H7 (cell line): Measurements from ENCODE around the gene PPP1R3C. TPM values are rescaled to one million over a fixed set of nuclear protein-coding genes. Genes with fewer than 3 reads are reported as not detected.

Experiments
- DNase-seq: peaks from one replicate; pipeline ENCODE4 v3.0.0; 2012
- H3K27me3 ChIP-seq: 2 replicates; pipeline ENCODE4 v1.6.0; 2011; ENCODE audit warnings: mild to moderate bottlenecking, low read length; ENCODE audit not compliant: control insufficient read depth, insufficient read depth
- H3K36me3 ChIP-seq: replicated peaks from 2 replicates; pipeline ENCODE4 v1.5.1; 2011; ENCODE audit warnings: low read length; ENCODE audit not compliant: control insufficient read depth, insufficient read depth
- H3K4me3 ChIP-seq: 2 replicates; pipeline ENCODE4 v1.5.1; 2011; ENCODE audit warnings: low read depth, mild to moderate bottlenecking, control low read depth, low read length, moderate library complexity; ENCODE audit not compliant: insufficient read depth
- total RNA-seq: library from RNA; depleted of rRNA; stranded (reverse); fragments of >200 nt; shearing (Covaris generic); gene quantifications from 2 replicates; pipeline ENCODE4 v1.2.3, GENCODE V29; 2014

The PPP1R3C gene
- total RNA-seq, 1 experiment from 2014 or later = 0.31 TPM

GRCh38 chr10:91617072-91617609 is 15.7 kb downstream of the PPP1R3C start:
- H3K27me3 ChIP-seq = no peaks in the 10 kb centered on the region
- no peak overlapping the region for H3K4me3 ChIP-seq
- H3K36me3 ChIP-seq = no peaks in the 10 kb centered on the region
- DNase-seq = no peak

GRCh38 chr10:91616137-91616536 is 16.7 kb downstream of the PPP1R3C start:
- DNase-seq = no peak

GRCh38 chr10:91614225-91614624 is 18.6 kb downstream of the PPP1R3C start:
- no peaks in the 10 kb centered on the region for H3K36me3 ChIP-seq
- no peak for DNase-seq
- H3K4me3 ChIP-seq = no peak overlapping the region
- no peaks in the 10 kb centered on the region for H3K27me3 ChIP-seq

More at GRCh38 chr10:91616137-91616536, 16.7 kb downstream of the PPP1R3C start:
- no peaks in the 10 kb centered on the region for H3K36me3 ChIP-seq
- no peaks in the 10 kb centered on the region for H3K27me3 ChIP-seq
- H3K4me3 ChIP-seq = no peak overlapping the region

- H3K4me3 ChIP-seq = no peak overlapping the region
- no peak for DNase-seq
- no peaks in the 10 kb centered on the region for H3K27me3 ChIP-seq
- no peaks in the 10 kb centered on the region for H3K36me3 ChIP-seq
Measured at GRCh38 chr10:91613411-91614187, 19.3 kb downstream of the PPP1R3C start.

GRCh38 chr10:91610919-91611318 is 22.0 kb downstream of the PPP1R3C start:
- Histone ChIP-seq H3K36me3 (no peaks in the 10 kb centered on the region), H3K4me3 (no peak overlapping the region), H3K27me3 (no peaks in the 10 kb centered on the region)
- DNase-seq = no peak

GRCh38 chr10:91610444-91610843 is 22.4 kb downstream of the PPP1R3C start:
- Histone ChIP-seq H3K36me3 (no peaks in the 10 kb centered on the region), H3K4me3 (no peak overlapping the region), H3K27me3 (no peaks in the 10 kb centered on the region)
- DNase-seq = no peak

- no peak for DNase-seq
- H3K27me3 ChIP-seq = no peaks in the 10 kb centered on the region
- no peaks in the 10 kb centered on the region for H3K36me3 ChIP-seq
- no peak overlapping the region for H3K4me3 ChIP-seq
Measured at GRCh38 chr10:91607646-91608403, 25.0 kb downstream of the PPP1R3C start.

GRCh38 chr10:91605968-91606367 is 26.9 kb downstream of the PPP1R3C start:
- no peaks in the 10 kb centered on the region for H3K36me3 ChIP-seq
- no peak overlapping the region for H3K4me3 ChIP-seq
- DNase-seq = no peak

GRCh38 chr10:91604553-91605534 is 28.0 kb downstream of the PPP1R3C start:
- DNase-seq = no peak
- Histone ChIP-seq H3K27me3 (no peaks in the 10 kb centered on the region), H3K4me3 (no peak overlapping the region), H3K36me3 (no peaks in the 10 kb centered on the region)

More at GRCh38 chr10:91605968-91606367, 26.9 kb downstream of the PPP1R3C start:
- no peaks in the 10 kb centered on the region for H3K27me3 ChIP-seq

- no peaks in the 10 kb centered on the region for H3K36me3 ChIP-seq
- no peaks in the 10 kb centered on the region for H3K27me3 ChIP-seq
- H3K4me3 ChIP-seq = no peak overlapping the region
- DNase-seq = no peak
Measured at GRCh38 chr10:91603931-91604331, 28.9 kb downstream of the PPP1R3C start.

- DNase-seq = no peak
- no peak overlapping the region for H3K4me3 ChIP-seq
- no peaks in the 10 kb centered on the region for H3K36me3 ChIP-seq
- H3K27me3 ChIP-seq = no peaks in the 10 kb centered on the region
Measured at GRCh38 chr10:91602868-91603568, 29.9 kb downstream of the PPP1R3C start.

- H3K4me3 ChIP-seq = no peak overlapping the region
Measured at GRCh38 chr10:91602449-91602848, 30.4 kb downstream of the PPP1R3C start.

GRCh38 chr10:91601212-91601611 is 31.7 kb downstream of the PPP1R3C start:
- Histone ChIP-seq H3K27me3 (no peaks in the 10 kb centered on the region), H3K4me3 (no peak overlapping the region), H3K36me3 (no peaks in the 10 kb centered on the region)
- no peak for DNase-seq

More at GRCh38 chr10:91602449-91602848, 30.4 kb downstream of the PPP1R3C start:
- Histone ChIP-seq H3K36me3 (no peaks in the 10 kb centered on the region), H3K27me3 (no peaks in the 10 kb centered on the region)
- DNase-seq = no peak
